ENCODE measurements around the gene SQSTM1. TPM values are rescaled to one million over a fixed set of nuclear protein-coding genes. Genes with fewer than 3 reads are reported as not detected.
A peak's percentile ranks its signal among the peaks of the same experiment; 100 is the strongest.

The SQSTM1 gene
- polyA plus RNA-seq, 1 donor from 2014 or later, result 225 TPM

DNA sequence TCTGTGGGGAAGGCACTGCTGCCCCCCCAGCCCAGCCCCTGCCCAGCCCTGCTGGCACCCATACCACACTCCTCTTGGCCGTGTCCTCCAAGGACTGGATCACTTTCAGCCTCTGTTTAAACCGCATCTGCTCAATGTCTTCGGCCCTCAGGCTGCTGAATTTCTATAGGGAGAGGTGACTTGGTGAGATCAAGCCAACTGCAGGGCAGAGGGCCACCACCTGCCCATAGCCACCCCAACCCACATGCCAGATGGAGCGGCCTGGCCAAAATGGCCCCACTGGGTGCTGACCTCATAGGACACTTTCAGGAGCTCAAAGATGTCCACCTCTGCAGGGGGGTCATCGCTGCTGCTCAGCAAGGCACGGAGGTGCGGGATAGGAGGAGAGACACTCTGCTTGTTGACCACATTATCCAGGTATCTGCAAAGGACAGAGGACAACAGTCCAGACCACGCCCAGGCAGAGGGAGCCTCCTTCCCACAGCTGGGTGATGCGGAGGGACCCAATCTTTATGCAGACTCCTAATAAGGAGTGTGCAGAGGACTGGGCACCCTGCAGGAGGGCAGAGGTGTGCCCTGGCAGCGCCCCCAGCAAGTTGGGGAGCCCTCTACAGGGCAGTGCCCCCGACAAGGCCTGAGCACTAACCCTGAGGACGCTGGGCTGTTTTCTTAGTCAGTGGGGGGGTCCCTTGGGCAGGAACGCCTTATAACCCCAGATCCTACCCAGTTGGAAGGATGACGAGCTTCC lies 52.3 kb downstream of the SQSTM1 start:
- H3K4me1 Mint-ChIP-seq, result peaks cover 0 to 1% (median 0%) of the 10 kb centered on the region in 3 donors
- peaks cover 5% of the 10 kb centered on the region for H3K36me3 Mint-ChIP-seq
- H3K9me3 Mint-ChIP-seq, result no peaks in the 10 kb centered on the region

DNA sequence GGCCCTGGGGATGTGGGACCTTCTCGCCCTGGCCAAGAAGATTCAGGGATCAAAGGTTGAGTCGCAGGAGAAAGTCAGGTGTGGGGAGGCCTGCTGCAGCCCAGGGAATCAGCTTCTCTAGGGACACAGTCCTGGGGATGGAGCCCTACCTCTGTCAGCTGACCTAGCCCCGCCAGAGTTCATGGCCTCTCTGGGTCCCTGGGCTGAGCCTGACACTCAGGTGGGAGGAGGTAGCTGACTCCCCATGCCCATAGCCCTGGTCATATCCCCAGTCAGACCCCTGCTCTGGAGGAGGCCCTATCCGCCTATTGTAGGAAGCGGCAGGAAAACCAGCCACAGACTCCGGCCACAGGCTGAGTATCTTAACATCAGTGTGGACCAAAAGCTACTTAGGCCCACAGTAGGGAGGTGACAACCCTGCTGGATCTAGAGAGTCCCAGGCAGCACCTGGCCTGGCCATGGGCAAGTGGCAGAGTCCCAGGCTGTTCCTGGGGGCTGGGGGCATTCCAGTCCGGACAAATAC lies 52.9 kb downstream of the SQSTM1 start:
- H3K27me3 Mint-ChIP-seq, result no peaks in the 10 kb centered on the region
- no peaks in the 10 kb centered on the region for H3K9me3 Mint-ChIP-seq
- peaks cover 5% of the 10 kb centered on the region for H3K36me3 Mint-ChIP-seq
- H3K4me3 Mint-ChIP-seq, result no peak overlapping the region
- peaks cover 0 to 1% (median 0%) of the 10 kb centered on the region in 3 donors for H3K4me1 Mint-ChIP-seq
- peak overlapping the region in 1 of 3 donors; percentile 62 for H3K27ac Mint-ChIP-seq

More for the DNA sequence above, 52.3 kb downstream of the SQSTM1 start:
- Mint-ChIP-seq H3K27me3 (no peaks in the 10 kb centered on the region), H3K27ac (peak overlapping the region in 1 of 3 donors; percentile 53), H3K4me3 (no peak overlapping the region)

GRCh38 chr5:179874136-179874535 lies 53.4 kb downstream of the SQSTM1 start:
- no peak overlapping the region for H3K4me3 Mint-ChIP-seq
- H3K9me3 Mint-ChIP-seq, result no peaks in the 10 kb centered on the region
- peaks cover 5% of the 10 kb centered on the region for H3K36me3 Mint-ChIP-seq
- H3K27ac Mint-ChIP-seq, result peak overlapping the region in 1 of 3 donors; percentile 62
- H3K27me3 Mint-ChIP-seq, result no peaks in the 10 kb centered on the region
- H3K4me1 Mint-ChIP-seq, result peaks cover 0 to 1% (median 0%) of the 10 kb centered on the region in 3 donors

GRCh38 chr5:179874536-179875292 lies 54.0 kb downstream of the SQSTM1 start:
- H3K4me3 Mint-ChIP-seq, result no peak overlapping the region
- no peaks in the 10 kb centered on the region for H3K27me3 Mint-ChIP-seq
- no peaks in the 10 kb centered on the region for H3K9me3 Mint-ChIP-seq
- H3K4me1 Mint-ChIP-seq, result peaks cover 0 to 1% (median 0%) of the 10 kb centered on the region in 3 donors
- H3K36me3 Mint-ChIP-seq, result peaks cover 5% of the 10 kb centered on the region
- no peak overlapping the region for H3K27ac Mint-ChIP-seq

DNA sequence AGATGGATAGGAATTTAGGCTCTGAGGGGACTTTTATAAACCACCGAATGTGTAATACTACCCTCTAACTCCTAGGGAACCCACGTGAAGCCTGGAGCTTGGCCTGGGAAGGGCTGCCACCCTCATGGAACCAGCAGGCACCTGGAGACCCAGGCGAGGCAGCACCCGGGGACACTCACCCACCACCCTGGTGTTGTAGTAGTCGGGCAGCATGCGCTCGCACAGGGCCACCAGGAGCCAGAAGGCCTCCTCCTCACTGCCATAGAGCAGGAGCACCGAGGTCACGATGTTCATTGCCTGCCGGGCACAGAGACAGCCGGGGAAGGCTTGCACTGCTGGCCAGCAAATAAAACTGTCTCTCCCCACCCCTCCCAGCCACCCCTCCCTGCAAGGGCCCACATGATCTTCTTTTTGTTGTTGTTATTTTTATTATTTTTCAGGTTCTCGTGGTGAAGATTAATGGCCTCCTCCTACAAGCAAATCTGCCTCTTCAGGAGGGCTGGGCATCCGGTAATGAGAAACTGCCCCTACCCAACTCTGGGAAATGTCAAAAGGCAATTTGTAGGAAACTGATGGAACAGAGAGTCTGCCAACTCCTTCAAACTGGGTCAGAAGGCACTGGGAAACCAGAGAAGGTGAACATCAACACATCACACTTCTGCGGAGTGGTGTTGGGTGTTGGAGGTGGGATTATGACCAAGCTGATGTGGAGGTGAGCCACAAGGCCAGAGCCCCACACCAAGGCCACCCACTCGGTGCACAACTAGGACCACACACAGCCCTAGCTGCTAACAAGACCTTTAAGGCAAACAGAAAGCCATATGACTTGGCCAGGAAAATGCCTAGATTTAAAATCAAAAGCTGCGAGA lies 55.3 kb downstream of the SQSTM1 start:
- H3K4me1 Mint-ChIP-seq, result peaks cover 0 to 1% (median 0%) of the 10 kb centered on the region in 3 donors
- H3K27ac Mint-ChIP-seq, result no peak overlapping the region
- peaks cover 1% of the 10 kb centered on the region for H3K36me3 Mint-ChIP-seq
- no peak overlapping the region for H3K4me3 Mint-ChIP-seq
- no peaks in the 10 kb centered on the region for H3K27me3 Mint-ChIP-seq
- no peaks in the 10 kb centered on the region for H3K9me3 Mint-ChIP-seq

- peak overlapping the region in 1 of 4 donors; percentile 8 for H3K4me3 Mint-ChIP-seq
- no peaks in the 10 kb centered on the region for H3K27me3 Mint-ChIP-seq
- H3K9me3 Mint-ChIP-seq, result no peaks in the 10 kb centered on the region
- H3K4me1 Mint-ChIP-seq, result peaks cover 0 to 1% (median 0%) of the 10 kb centered on the region in 3 donors
- peaks cover 1% of the 10 kb centered on the region for H3K36me3 Mint-ChIP-seq
- H3K27ac Mint-ChIP-seq, result no peak overlapping the region
These were observed 55.9 kb downstream of the SQSTM1 start for GRCh38 chr5:179876610-179876952.

DNA sequence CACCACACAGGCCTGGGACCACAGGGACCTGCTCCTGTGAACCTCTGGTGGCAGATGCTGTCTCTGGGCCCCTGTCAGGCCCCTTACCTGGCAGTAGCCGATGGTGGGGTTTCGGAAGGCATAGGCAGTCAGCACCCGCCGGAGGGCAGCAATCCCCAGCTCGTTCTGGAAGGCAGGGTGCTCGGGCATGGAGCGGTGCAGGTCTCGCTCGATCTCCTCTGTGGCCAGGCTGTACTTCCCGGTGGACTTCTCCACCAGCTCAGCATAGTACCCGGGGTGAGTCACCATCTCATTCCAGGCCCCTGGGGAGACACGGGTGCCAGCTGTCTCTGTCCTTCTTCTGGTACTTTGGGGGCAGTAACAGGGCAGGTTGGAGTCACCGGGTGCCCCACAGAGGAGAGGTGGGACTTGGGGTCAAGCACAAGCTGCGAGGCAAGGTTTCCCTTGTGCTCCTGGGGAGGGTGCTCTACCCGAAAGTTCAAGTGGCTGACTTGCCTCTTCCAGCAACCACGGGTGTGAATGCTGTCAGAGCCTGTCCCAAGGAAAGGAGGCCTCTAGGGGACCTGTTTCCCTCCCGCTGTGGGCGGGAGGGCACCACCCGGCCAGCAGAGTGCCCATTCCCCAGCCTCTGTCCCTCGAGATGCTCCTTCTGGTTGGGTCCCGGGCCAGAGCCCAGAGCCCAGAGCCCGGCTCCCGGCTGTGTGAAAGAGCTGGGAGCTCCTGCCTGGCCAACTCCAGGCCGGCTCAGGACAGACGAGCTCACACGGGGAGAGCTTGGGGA lies 57.7 kb downstream of the SQSTM1 start:
- H3K4me1 Mint-ChIP-seq, result peaks cover 0 to 1% (median 0%) of the 10 kb centered on the region in 3 donors
- H3K4me3 Mint-ChIP-seq, result no peak overlapping the region
- no peak overlapping the region for H3K27ac Mint-ChIP-seq
- no peaks in the 10 kb centered on the region for H3K27me3 Mint-ChIP-seq
- peaks cover 0 to 2% (median 0%) of the 10 kb centered on the region in 3 donors for H3K9me3 Mint-ChIP-seq
- H3K36me3 Mint-ChIP-seq, result peaks cover 4% of the 10 kb centered on the region

DNA sequence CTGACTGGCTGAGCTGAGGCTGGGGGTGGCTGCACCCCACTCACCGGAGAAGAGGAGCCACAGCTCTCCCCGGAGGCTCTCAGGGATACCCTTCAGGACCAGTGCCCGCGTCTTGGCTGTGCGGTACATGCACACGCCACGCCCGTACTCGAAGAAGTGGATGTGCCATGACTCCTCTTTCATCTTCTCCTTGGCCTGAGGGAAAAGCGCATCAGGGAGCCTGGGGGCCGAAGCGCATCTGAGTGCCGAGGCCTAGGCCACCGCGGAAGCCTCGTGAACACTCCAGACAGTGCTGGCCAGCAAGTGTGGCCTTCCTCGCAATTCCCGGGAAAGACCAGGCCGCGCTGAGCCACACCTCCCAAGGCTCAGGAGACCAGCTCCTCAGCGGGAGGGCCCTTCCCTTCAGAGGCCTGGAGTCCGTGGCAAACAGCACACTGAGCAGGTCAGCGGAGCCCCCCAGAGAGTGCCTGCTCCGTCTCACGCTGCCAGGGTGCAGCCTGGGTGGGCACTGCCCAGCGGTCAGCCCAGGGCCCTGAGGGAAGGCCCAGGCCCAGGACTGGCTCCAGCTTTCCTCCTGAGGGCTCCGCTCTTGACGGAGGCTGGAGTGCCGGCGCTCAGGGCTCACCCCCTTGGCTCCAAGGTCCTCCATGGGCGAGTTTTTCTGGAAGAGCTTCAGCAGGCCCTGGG lies 58.4 kb downstream of the SQSTM1 start:
- no peaks in the 10 kb centered on the region for H3K27me3 Mint-ChIP-seq
- H3K4me1 Mint-ChIP-seq, result peaks cover 0 to 1% (median 0%) of the 10 kb centered on the region in 3 donors
- H3K4me3 Mint-ChIP-seq, result no peak overlapping the region
- H3K9me3 Mint-ChIP-seq, result peaks cover 0 to 6% (median under 1%) of the 10 kb centered on the region in 3 donors
- H3K36me3 Mint-ChIP-seq, result peaks cover 10% of the 10 kb centered on the region
- no peak overlapping the region for H3K27ac Mint-ChIP-seq

DNA sequence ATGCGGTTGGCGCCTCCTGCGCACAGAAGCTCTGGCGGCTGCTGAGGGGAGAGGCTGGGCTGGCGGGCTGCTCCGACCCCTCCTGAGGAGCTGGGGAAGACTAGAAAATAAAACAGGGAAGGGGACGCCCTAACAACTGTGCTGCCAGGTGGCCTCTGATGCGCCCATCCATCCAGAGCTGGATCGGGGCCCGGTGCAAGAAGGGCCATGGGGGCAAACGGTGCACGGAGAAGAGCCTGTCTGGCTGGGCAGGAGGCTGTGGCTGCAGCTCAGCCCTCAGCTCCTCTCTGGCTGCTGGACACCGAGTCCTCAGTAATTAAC lies 58.9 kb downstream of the SQSTM1 start:
- H3K27ac Mint-ChIP-seq, result no peak overlapping the region
- no peaks in the 10 kb centered on the region for H3K27me3 Mint-ChIP-seq
- H3K4me3 Mint-ChIP-seq, result no peak overlapping the region
- H3K4me1 Mint-ChIP-seq, result peaks cover 0 to 1% (median 0%) of the 10 kb centered on the region in 3 donors
- H3K36me3 Mint-ChIP-seq, result peaks cover 14% of the 10 kb centered on the region
- H3K9me3 Mint-ChIP-seq, result peaks cover 0 to 6% (median 3%) of the 10 kb centered on the region in 3 donors

DNA sequence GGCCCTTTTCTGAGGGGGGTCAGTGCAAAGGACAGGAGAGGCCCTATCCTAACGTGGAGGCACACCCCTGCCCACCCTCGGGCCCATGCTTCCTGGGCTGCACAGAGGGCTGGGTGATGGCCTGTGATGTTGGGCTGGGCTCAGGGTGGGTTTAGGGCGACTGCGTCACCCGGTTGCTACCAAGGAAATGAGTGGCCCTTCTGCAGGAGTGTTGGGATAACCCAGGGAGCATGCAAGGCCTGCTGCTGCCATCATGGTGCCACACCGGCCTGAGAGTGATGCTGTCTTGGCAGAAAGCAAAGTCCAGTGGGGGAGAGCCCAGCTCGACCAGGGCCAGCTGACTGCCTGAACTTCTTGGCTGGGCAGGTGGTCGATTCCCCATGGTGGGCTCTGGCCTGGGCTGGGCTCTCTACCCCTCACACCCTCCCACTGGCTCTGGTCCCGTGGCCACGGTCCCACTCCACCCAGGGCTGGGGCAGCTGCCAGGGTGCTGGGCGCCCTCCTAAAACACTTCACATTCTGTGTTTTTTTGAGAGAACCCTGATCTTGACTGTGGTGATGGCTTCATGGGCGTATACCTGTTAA lies 59.5 kb downstream of the SQSTM1 start:
- Mint-ChIP-seq H3K36me3 (peaks cover 19% of the 10 kb centered on the region), H3K27me3 (no peaks in the 10 kb centered on the region), H3K9me3 (peaks cover 0 to 6% (median 3%) of the 10 kb centered on the region in 3 donors), H3K4me1 (peaks cover 0 to 1% (median 0%) of the 10 kb centered on the region in 3 donors), H3K27ac (no peak overlapping the region), H3K4me3 (no peak overlapping the region)

- Mint-ChIP-seq H3K9me3 (peaks cover 0 to 6% (median 3%) of the 10 kb centered on the region in 3 donors), H3K27me3 (no peaks in the 10 kb centered on the region), H3K4me3 (no peak overlapping the region), H3K27ac (no peak overlapping the region), H3K4me1 (peaks cover 0 to 1% (median 0%) of the 10 kb centered on the region in 3 donors), H3K36me3 (peaks cover 21% of the 10 kb centered on the region)
These were observed 60.3 kb downstream of the SQSTM1 start for GRCh38 chr5:179880848-179881590.

DNA sequence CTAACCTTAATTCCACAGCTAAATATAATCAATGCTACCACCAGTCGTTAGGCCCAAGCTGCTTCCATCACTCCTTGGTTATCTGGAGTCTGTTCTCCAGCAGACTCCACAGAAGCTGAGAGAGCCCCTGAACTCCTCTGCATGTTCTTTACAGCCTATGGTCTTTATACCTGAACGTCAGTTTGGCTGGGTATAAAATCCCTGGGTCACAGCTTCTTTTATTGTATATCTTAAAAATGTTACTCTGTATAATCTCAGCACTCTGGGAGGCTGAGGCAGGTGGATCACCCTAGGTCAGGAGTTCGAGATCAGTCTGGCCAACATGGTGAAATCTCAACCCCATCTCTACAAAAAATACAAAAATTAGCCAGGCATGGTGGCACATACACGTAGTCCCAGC lies 61.6 kb downstream of the SQSTM1 start:
- Mint-ChIP-seq H3K9me3 (peaks cover 0 to 6% (median 3%) of the 10 kb centered on the region in 3 donors), H3K4me3 (no peak overlapping the region), H3K4me1 (peaks cover 0 to 1% (median 0%) of the 10 kb centered on the region in 3 donors), H3K36me3 (peaks cover 26% of the 10 kb centered on the region), H3K27ac (no peak overlapping the region), H3K27me3 (no peaks in the 10 kb centered on the region)

DNA sequence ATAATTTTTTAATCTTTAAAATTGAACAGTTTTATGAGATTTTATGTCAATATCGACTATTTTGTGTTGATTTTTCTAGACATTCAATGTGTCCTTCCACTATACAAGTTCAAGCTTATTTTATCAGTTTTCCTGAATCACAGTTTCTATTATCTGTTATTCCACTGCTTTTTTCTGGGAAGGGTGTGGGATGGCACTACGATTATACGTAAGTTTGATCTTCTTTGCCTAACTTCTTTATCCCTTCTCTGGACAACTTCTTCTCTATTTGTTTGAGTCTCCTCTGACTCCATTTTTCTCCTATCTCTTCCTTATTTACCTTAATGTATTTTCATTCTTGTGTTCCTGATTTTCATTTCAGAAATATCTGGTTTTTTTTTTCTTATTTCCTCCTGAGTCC lies 62.5 kb downstream of the SQSTM1 start:
- peaks cover 26% of the 10 kb centered on the region for H3K36me3 Mint-ChIP-seq
- no peaks in the 10 kb centered on the region for H3K4me1 Mint-ChIP-seq
- H3K9me3 Mint-ChIP-seq, result peaks cover 0 to 6% (median 3%) of the 10 kb centered on the region in 3 donors
- H3K27me3 Mint-ChIP-seq, result no peaks in the 10 kb centered on the region
- peak overlapping the region in 1 of 3 donors; percentile 33 for H3K27ac Mint-ChIP-seq
- H3K4me3 Mint-ChIP-seq, result no peak overlapping the region

Data from IgD-negative memory B cell (primary cell).